ENCODE data around the gene KCNF1. TPM values are rescaled to one million over a fixed set of nuclear protein-coding genes. Genes with fewer than 3 reads are reported as not detected.

The KCNF1 gene
- total RNA-seq, 1 experiment from 2014 or later, result 1.3 TPM

DNA sequence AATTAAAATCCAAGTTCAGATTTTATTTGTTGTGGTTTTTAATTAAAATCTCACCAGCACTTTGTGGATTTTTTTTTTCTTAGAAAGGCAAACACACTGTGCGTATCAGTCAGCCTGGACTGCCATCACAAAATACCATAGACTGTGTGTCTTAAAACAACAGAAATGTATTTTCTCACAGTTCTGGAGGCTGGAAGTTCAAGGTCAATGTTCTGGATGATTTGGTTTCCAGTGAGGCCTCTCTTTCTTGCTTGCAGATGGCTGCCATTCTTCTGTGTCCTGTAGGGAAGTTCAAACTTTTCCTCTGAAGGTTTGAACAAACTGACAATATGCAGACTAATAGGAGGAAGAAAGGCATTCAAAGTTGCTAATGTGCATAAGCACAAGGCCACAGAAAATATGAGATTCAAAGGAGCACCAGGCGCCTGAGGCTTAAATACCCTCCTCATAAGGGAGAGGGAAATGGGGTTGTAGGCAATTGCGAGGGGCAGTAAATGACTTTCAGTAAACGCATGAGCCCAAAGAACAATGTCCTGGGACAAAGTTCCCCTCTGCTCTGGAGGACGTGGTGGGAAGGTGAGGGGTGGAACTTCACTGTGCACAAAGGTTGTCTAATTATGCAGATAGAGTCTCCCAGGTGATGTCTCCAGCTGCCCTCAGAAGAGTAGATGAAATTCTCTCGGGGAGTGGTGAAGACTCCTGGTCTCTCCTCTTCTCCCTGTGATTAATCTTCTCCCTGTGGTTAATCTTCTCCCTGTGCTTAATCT is 26.5 kb upstream of the KCNF1 start:
- POLR2A ChIA-PET (ENCODE audit: unreplicated experiment), result no interaction called here

DNA sequence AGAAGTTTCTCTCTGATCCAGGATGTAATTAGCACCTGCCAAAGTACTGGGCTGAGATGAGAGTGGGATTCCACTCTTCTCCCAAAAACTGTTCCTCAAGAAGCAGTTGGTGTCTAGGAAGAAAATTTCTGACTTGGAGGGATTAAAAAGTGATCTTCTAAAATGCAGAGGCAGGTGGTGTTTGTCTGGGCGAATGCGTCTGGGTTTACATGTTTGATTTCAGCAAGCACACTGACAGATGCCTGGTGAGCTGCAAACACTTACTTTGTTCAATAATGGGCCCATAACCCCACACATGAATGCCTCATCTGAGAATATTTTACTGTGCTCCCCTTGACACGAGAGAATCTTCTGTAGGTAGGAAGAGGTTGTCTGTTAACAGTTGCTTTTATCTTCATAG is 24.3 kb upstream of the KCNF1 start:
- DNase-seq (no peak), ATAC-seq (no peak)
- Histone ChIP-seq H3K4me2 (ENCODE audit: low read length) (no peak overlapping the region), H2AFZ (ENCODE audit: low read length) (no peak overlapping the region), H3K9me2 (replicated peaks; ENCODE audit: low read length) (no peaks in the 10 kb centered on the region), H3K9ac (ENCODE audit: low read length) (no peak overlapping the region), H3K9me3 (ENCODE audit: low read length) (no peaks in the 10 kb centered on the region), H3K27ac (ENCODE audit: low read length) (no peak overlapping the region), H4K20me1 (ENCODE audit: low read length) (no peaks in the 10 kb centered on the region), H3F3A (ENCODE audit: low read length, unreplicated experiment) (no peaks in the 10 kb centered on the region), H3K4me3 (ENCODE audit: low read length) (no peak overlapping the region), H3K79me2 (ENCODE audit: low read length) (no peaks in the 10 kb centered on the region), H3K4me1 (ENCODE audit: insufficient read depth, low read length) (no peaks in the 10 kb centered on the region), H3K36me3 (ENCODE audit: low read depth, low read length) (no peaks in the 10 kb centered on the region), H3K27me3 (ENCODE audit: low read length) (0 out of 2 replicates have a peak, but pooled peaks cover 4% of the 10 kb centered on the region)
- ChIA-PET CTCF (no interaction called here), POLR2A (ENCODE audit: unreplicated experiment) (no interaction called here)
- intact Hi-C loops (cut with micrococcal nuclease), result no loop called here
- TF ChIP-seq EZH2phosphoT487 (IDR thresholded peaks at IDR 0.05; ENCODE audit: borderline replicate concordance, low read length) (no peak), EZH2 (IDR thresholded peaks at IDR 0.05; ENCODE audit: low read length, unreplicated experiment) (no peak)
- TF ChIP-seq, protein P1, sequence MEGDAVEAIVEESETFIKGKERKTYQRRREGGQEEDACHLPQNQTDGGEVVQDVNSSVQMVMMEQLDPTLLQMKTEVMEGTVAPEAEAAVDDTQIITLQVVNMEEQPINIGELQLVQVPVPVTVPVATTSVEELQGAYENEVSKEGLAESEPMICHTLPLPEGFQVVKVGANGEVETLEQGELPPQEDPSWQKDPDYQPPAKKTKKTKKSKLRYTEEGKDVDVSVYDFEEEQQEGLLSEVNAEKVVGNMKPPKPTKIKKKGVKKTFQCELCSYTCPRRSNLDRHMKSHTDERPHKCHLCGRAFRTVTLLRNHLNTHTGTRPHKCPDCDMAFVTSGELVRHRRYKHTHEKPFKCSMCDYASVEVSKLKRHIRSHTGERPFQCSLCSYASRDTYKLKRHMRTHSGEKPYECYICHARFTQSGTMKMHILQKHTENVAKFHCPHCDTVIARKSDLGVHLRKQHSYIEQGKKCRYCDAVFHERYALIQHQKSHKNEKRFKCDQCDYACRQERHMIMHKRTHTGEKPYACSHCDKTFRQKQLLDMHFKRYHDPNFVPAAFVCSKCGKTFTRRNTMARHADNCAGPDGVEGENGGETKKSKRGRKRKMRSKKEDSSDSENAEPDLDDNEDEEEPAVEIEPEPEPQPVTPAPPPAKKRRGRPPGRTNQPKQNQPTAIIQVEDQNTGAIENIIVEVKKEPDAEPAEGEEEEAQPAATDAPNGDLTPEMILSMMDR (conservative IDR thresholded peaks at IDR 0.05; ENCODE audit: low read depth, low read length), result no peak
- BruUV-seq (replicated peaks), result no TSS peak

More for the DNA sequence above, 26.5 kb upstream of the KCNF1 start:
- no peak for TF ChIP-seq EZH2 (IDR thresholded peaks at IDR 0.05; ENCODE audit: low read length, unreplicated experiment)
- no peak for TF ChIP-seq EZH2phosphoT487 (IDR thresholded peaks at IDR 0.05; ENCODE audit: borderline replicate concordance, low read length)
- TF ChIP-seq, protein P1 (conservative IDR thresholded peaks at IDR 0.05; ENCODE audit: low read depth, low read length), result no peak
- H3K27me3 ChIP-seq (ENCODE audit: low read length), result 0 out of 2 replicates have a peak, but pooled peaks cover 4% of the 10 kb centered on the region
- H3K4me1 ChIP-seq (ENCODE audit: insufficient read depth, low read length), result no peaks in the 10 kb centered on the region
- no peaks in the 10 kb centered on the region for H4K20me1 ChIP-seq (ENCODE audit: low read length)
- BruUV-seq (replicated peaks), result no TSS peak
- H3K4me2 ChIP-seq (ENCODE audit: low read length), result no peak overlapping the region
- DNase-seq, result no peak
- CTCF ChIA-PET, result interaction anchor here (0.7 kb wide), 1 partner anchor 373 kb away, joined by 3 read pairs; no protein-coding TSS in a partner anchor
- no peak overlapping the region for H3K9ac ChIP-seq (ENCODE audit: low read length)
- no peaks in the 10 kb centered on the region for H3K36me3 ChIP-seq (ENCODE audit: low read depth, low read length)
- intact Hi-C loops (cut with micrococcal nuclease), result no loop called here
- H3F3A ChIP-seq (ENCODE audit: low read length, unreplicated experiment), result no peaks in the 10 kb centered on the region
- H2AFZ ChIP-seq (ENCODE audit: low read length), result no peak overlapping the region
- no peak overlapping the region for H3K27ac ChIP-seq (ENCODE audit: low read length)
- no peaks in the 10 kb centered on the region for H3K79me2 ChIP-seq (ENCODE audit: low read length)
- H3K9me2 ChIP-seq (replicated peaks; ENCODE audit: low read length), result no peaks in the 10 kb centered on the region
- no peaks in the 10 kb centered on the region for H3K9me3 ChIP-seq (ENCODE audit: low read length)
- ATAC-seq, result no peak
- H3K4me3 ChIP-seq (ENCODE audit: low read length), result no peak overlapping the region

DNA sequence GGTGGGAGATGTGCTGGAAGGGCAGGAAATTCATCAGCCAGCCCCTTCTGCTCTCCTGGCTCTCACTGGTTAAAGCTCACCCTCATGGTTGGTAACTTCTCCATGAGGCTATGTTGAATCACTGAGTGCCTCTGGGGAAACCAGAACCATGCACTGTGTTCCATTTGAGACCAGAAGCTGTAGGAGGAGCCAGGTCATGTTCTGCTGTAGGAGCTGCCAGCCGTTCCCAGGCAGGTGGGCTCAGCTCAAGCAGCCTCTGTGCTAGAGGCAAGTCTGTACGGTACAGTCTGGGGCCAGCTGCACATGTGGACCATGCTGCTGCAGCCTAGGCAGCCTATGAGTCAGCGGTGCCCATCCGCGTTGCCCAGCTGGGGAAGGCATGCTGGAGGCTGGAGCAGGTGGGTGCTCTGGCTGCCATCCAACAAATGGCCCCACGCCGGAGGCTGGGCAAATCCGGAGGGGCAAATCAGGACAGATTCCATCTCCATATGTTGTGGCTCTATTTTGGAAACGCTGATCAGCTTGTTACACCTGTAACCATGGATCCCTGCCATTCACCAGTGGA is 22.0 kb upstream of the KCNF1 start:
- no TSS peak for BruUV-seq (replicated peaks)
- H3K36me3 ChIP-seq (ENCODE audit: low read depth, low read length), result no peaks in the 10 kb centered on the region

More for the DNA sequence above, 22.0 kb upstream of the KCNF1 start:
- TF ChIP-seq EZH2 (IDR thresholded peaks at IDR 0.05; ENCODE audit: low read length, unreplicated experiment) (no peak), EZH2phosphoT487 (IDR thresholded peaks at IDR 0.05; ENCODE audit: borderline replicate concordance, low read length) (no peak)
- TF ChIP-seq, protein P1 (conservative IDR thresholded peaks at IDR 0.05; ENCODE audit: low read depth, low read length), result no peak
- ChIA-PET POLR2A (ENCODE audit: unreplicated experiment) (no interaction called here), CTCF (no interaction called here)
- DNase-seq (no peak), ATAC-seq (no peak)
- no peaks in the 10 kb centered on the region for H4K20me1 ChIP-seq (ENCODE audit: low read length)
- intact Hi-C loops (cut with micrococcal nuclease), result no loop called here
- H3K9ac ChIP-seq (ENCODE audit: low read length), result no peak overlapping the region
- H3K9me2 ChIP-seq (replicated peaks; ENCODE audit: low read length), result no peaks in the 10 kb centered on the region
- no peak overlapping the region for H3K4me2 ChIP-seq (ENCODE audit: low read length)
- H3K9me3 ChIP-seq (ENCODE audit: low read length), result no peaks in the 10 kb centered on the region
- no peaks in the 10 kb centered on the region for H3F3A ChIP-seq (ENCODE audit: low read length, unreplicated experiment)
- no peaks in the 10 kb centered on the region for H3K79me2 ChIP-seq (ENCODE audit: low read length)
- no peak overlapping the region for H3K4me3 ChIP-seq (ENCODE audit: low read length)
- H3K4me1 ChIP-seq (ENCODE audit: insufficient read depth, low read length), result no peaks in the 10 kb centered on the region
- H3K27ac ChIP-seq (ENCODE audit: low read length), result no peak overlapping the region
- 0 out of 2 replicates have a peak, but pooled peaks cover 4% of the 10 kb centered on the region for H3K27me3 ChIP-seq (ENCODE audit: low read length)
- H2AFZ ChIP-seq (ENCODE audit: low read length), result no peak overlapping the region
